Endothelial cell (in vitro differentiated cells): ENCODE data around the gene AHRR. TPM values are rescaled to one million over a fixed set of nuclear protein-coding genes. Genes with fewer than 3 reads are reported as not detected.

Experiments
- DNase-seq: peaks from one replicate; pipeline ENCODE4 v3.0.0; 2021; ENCODE audit warnings: low spot score
- H3K27ac Mint-ChIP-seq: one replicate; pipeline ENCODE4 v1.8.0; 2021; ENCODE audit warnings: mixed read lengths, inconsistent platforms; ENCODE audit not compliant: unreplicated experiment
- H3K27me3 Mint-ChIP-seq: one replicate; pipeline ENCODE4 v1.8.0; 2021; ENCODE audit warnings: mild to moderate bottlenecking, moderate library complexity, mixed read lengths, inconsistent platforms; ENCODE audit not compliant: unreplicated experiment
- H3K36me3 Mint-ChIP-seq: one replicate; pipeline ENCODE4 v1.8.0; 2021; ENCODE audit warnings: mild to moderate bottlenecking, low read depth, mixed read lengths, inconsistent platforms; ENCODE audit not compliant: unreplicated experiment
- H3K4me1 Mint-ChIP-seq: one replicate; pipeline ENCODE4 v1.8.0; 2021; ENCODE audit warnings: mild to moderate bottlenecking, mixed read lengths, inconsistent platforms; ENCODE audit not compliant: unreplicated experiment
- H3K4me3 Mint-ChIP-seq: one replicate; pipeline ENCODE4 v1.8.0; 2021; ENCODE audit warnings: mild to moderate bottlenecking, mixed read lengths, inconsistent platforms; ENCODE audit not compliant: unreplicated experiment
- H3K9me3 Mint-ChIP-seq: one replicate; pipeline ENCODE4 v1.8.0; 2021; ENCODE audit warnings: mixed read lengths, inconsistent platforms; ENCODE audit not compliant: unreplicated experiment
- CTCF ChIP-seq: fragments of 200-600 bp; sonication (generic); IDR thresholded peaks from one replicate; pipeline ENCODE4 v1.5.0; 2021; ENCODE audit warnings: antibody characterized with exemption; ENCODE audit not compliant: unreplicated experiment
- total RNA-seq: library from RNA; stranded (reverse); fragmentation: NEBNext Ultra II Directional; extraction: Animal tissue kit (Norgen Biotek cat#: 25700); gene quantifications from one replicate; pipeline ENCODE4 v1.2.1, GENCODE V29; 2021; ENCODE audit not compliant: unreplicated experiment

Gene AHRR
- total RNA-seq, 1 donor from 2014 or later, result 8.7 TPM

DNA sequence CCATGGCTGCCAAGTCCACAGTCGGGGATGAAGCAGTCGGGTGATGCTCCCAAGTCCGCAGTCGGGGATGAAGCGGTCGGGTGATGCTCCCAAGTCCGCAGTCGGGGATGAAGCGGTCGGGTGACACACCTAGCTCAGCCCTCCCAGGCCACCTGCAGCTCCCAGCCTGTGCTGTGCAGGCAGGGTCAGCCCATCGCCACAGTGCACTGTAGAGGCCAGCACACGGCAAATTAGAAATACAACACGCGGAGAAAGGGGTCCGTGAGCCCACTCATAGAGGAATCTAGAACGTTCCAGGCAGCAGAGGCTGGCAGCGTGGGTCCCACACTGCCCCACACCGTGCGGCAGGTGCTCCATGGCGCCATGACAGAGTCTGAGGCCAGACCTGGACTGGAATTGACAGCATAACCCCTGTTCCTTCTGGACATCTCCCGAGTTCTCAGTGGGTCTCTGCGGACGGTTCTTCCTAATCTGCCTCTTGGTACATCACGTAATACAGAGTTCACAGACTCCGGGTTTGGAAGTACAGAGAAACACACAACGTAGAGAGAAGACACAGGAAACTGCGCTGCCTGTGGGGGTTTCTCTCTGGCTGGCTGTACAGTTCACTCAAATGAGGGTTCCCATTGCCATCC, 113.8 kb downstream of the AHRR start:
- Mint-ChIP-seq H3K36me3 (peaks cover 6% of the 10 kb centered on the region), H3K4me1 (no peaks in the 10 kb centered on the region), H3K9me3 (no peaks in the 10 kb centered on the region), H3K27me3 (peaks cover 3% of the 10 kb centered on the region), H3K4me3 (no peak overlapping the region), H3K27ac (no peak overlapping the region)
- TF ChIP-seq CTCF, result no peak
- no peak for DNase-seq

DNA sequence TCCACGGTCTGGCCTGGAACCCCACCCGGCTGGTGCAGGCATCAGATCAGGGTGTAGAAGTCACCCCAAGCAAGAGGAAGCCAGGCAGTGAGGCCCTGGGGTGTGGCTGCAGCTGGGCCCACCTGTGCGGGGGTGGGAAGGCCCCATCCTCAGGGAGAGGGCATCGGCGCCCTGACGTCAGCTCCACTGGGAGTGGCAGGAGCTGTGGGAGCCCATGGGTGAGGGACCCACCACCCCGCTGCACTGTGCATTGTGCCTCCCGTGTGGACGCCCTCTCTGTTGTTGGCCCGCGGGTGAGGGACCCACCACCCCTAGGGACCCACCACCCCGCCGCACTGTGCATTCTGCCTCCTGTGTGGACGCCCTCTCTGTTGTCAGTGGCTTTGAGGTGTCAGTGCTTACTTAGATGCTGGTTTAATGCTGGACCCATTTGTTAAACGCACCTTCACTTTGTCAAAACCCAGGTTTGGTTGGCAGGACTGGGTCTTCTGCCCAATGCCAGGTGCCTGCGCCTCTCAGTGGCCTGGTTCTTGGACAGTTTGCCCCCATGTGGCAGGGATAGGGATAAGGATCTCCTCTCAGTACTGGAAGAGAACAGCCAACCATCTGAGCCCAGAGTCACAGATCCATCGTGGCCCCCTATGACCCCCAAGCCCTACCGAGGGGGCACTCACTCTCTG, 114.6 kb downstream of the AHRR start:
- H3K9me3 Mint-ChIP-seq, result no peaks in the 10 kb centered on the region
- peaks cover 6% of the 10 kb centered on the region for H3K36me3 Mint-ChIP-seq
- peak; percentile 35 for DNase-seq
- no peak for TF ChIP-seq CTCF
- no peak overlapping the region for H3K27ac Mint-ChIP-seq
- H3K4me3 Mint-ChIP-seq, result no peak overlapping the region
- H3K4me1 Mint-ChIP-seq, result peaks cover 3% of the 10 kb centered on the region
- peaks cover 3% of the 10 kb centered on the region for H3K27me3 Mint-ChIP-seq

DNA sequence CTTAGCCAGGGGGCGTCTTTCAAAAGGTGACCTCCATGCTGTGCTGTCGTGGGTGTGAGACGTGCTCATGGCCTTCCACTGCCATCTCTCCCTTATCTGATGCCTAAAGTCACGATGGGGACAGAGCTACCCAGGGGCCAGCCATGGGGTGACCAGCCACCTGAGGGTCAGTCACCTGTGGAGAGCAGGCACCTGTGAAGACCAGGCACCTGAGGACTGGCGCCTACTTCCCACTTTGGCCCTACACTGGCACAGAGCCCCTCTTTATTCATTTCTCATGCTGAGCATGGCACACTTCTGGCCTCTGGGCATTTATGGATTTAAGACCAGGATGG, 115.1 kb downstream of the AHRR start:
- no peak for TF ChIP-seq CTCF

DNA sequence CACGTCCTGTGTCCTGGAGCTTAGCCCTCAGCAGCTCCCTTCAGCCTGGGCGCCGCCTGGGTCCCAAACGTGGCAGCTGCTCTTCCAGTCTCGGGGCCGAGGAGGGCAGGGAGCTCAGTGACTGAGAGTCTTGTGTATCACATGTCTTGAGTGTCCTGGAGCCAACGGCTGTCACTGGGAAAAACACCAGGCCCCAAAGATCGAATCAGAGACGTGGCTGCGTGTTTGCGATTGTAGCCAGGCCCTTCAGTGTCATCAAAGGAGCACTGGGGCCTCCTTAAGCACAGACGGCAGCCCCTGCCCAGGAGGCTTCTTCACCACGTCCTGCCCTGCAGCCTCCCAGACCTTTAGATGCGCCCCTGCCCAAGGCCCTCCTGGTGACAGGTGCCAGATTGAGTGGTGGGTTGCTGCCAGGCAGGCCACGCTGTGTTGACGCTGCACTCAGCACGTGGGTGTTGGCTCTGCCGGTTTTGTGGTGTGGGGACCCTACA, 115.8 kb downstream of the AHRR start:
- H3K36me3 Mint-ChIP-seq, result peaks cover 3% of the 10 kb centered on the region
- no peaks in the 10 kb centered on the region for H3K9me3 Mint-ChIP-seq
- H3K4me1 Mint-ChIP-seq, result peaks cover 6% of the 10 kb centered on the region
- peaks cover 3% of the 10 kb centered on the region for H3K27me3 Mint-ChIP-seq
- TF ChIP-seq CTCF, result no peak
- H3K4me3 Mint-ChIP-seq, result no peak overlapping the region
- no peak for DNase-seq
- H3K27ac Mint-ChIP-seq, result no peak overlapping the region

More for the DNA sequence above, 115.1 kb downstream of the AHRR start:
- Mint-ChIP-seq H3K4me1 (peaks cover 3% of the 10 kb centered on the region), H3K36me3 (peaks cover 6% of the 10 kb centered on the region), H3K9me3 (no peaks in the 10 kb centered on the region), H3K27me3 (peaks cover 3% of the 10 kb centered on the region), H3K4me3 (no peak overlapping the region), H3K27ac (no peak overlapping the region)
- DNase-seq, result no peak

DNA sequence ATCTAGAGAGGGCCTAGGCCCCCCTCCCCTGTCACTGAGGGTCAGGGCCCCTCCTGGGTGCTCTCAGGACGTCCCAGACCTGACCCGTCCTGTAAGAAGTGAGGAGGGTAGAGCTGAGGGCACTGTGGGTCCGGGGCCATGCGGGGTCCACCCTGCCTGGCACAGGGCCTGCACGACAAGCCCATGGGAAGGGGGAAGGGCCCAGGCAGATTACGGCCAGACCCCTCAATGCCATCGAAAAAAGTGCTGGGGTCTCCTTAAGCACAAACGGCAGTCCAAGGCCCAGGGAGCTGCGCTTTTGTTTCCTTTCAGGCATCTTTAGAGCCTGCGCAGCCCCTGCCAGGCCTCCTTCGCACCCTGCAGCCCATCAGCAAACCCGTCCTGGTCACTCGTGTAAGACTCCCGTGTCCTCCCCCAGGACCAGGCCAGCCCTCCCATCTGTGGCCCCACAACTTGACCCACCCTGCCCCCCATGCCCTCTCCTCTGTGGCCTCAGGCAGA, 117.0 kb downstream of the AHRR start:
- Mint-ChIP-seq H3K4me3 (no peak overlapping the region), H3K4me1 (peaks cover 8% of the 10 kb centered on the region), H3K36me3 (no peaks in the 10 kb centered on the region), H3K9me3 (no peaks in the 10 kb centered on the region), H3K27ac (no peak overlapping the region), H3K27me3 (peaks cover 3% of the 10 kb centered on the region)
- no peak for TF ChIP-seq CTCF
- no peak for DNase-seq
